Osteocyte (in vitro differentiated cells): ENCODE measurements around the gene SKAP1. TPM values are rescaled to one million over a fixed set of nuclear protein-coding genes. Genes with fewer than 3 reads are reported as not detected.

Experiments
- DNase-seq: peaks from one replicate; pipeline ENCODE4 v3.0.0; 2021; ENCODE audit warnings: mixed read lengths; ENCODE audit not compliant: unreplicated experiment; ENCODE audit errors: extremely low spot score
- H3K27ac Mint-ChIP-seq: one replicate; pipeline ENCODE4 v1.8.0; 2021; ENCODE audit warnings: mild to moderate bottlenecking, mixed read lengths; ENCODE audit not compliant: unreplicated experiment
- H3K27me3 Mint-ChIP-seq: one replicate; pipeline ENCODE4 v1.8.0; 2021; ENCODE audit warnings: mixed read lengths; ENCODE audit not compliant: unreplicated experiment
- H3K36me3 Mint-ChIP-seq: one replicate; pipeline ENCODE4 v1.8.0; 2021; ENCODE audit warnings: mixed read lengths; ENCODE audit not compliant: unreplicated experiment
- H3K4me1 Mint-ChIP-seq: one replicate; pipeline ENCODE4 v1.8.0; 2021; ENCODE audit warnings: mixed read lengths; ENCODE audit not compliant: unreplicated experiment
- H3K4me3 Mint-ChIP-seq: one replicate; pipeline ENCODE4 v1.8.0; 2021; ENCODE audit warnings: mild to moderate bottlenecking, moderate library complexity, mixed read lengths; ENCODE audit not compliant: unreplicated experiment
- H3K9me3 Mint-ChIP-seq: one replicate; pipeline ENCODE4 v1.8.0; 2021; ENCODE audit warnings: mixed read lengths; ENCODE audit not compliant: unreplicated experiment
- total RNA-seq: library from RNA; stranded (reverse); gene quantifications from 2 replicates; pipeline ENCODE4 v1.2.1, GENCODE V29; 2021
- TF ChIP-seq, protein P1 (sequence below): fragments of 200-600 bp; sonication (generic); IDR thresholded peaks from 2 replicates; pipeline ENCODE4 v1.5.0; 2021; ENCODE audit warnings: antibody characterized with exemption, mild to moderate bottlenecking, moderate library complexity

Gene SKAP1
- total RNA-seq, 1 donor from 2014 or later, result not detected

DNA sequence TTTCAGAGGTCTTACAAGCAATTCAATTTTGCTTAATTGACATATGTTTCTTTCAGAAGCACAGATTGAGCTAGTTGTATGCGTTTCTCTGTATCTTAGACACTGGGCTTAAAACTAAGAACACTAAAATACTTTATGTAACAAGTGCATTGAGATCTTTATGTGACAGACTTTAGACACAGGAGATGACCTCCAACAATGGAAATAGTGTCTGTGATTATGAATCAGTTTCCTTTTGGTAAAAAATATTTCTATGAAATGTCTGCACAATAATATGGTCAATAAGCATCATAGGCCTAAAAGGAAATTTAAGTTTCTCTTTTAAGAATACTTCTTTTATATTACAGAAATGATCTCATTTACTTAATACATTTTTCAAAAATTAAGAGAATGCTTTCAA is 153.2 kb downstream of the SKAP1 start:
- H3K27ac Mint-ChIP-seq, result no peak overlapping the region
- H3K27me3 Mint-ChIP-seq, result peaks cover 57% of the 10 kb centered on the region
- H3K4me3 Mint-ChIP-seq, result no peak overlapping the region
- no peaks in the 10 kb centered on the region for H3K9me3 Mint-ChIP-seq
- H3K4me1 Mint-ChIP-seq, result no peaks in the 10 kb centered on the region
- no peak for DNase-seq
- H3K36me3 Mint-ChIP-seq, result no peaks in the 10 kb centered on the region
- TF ChIP-seq, protein P1, sequence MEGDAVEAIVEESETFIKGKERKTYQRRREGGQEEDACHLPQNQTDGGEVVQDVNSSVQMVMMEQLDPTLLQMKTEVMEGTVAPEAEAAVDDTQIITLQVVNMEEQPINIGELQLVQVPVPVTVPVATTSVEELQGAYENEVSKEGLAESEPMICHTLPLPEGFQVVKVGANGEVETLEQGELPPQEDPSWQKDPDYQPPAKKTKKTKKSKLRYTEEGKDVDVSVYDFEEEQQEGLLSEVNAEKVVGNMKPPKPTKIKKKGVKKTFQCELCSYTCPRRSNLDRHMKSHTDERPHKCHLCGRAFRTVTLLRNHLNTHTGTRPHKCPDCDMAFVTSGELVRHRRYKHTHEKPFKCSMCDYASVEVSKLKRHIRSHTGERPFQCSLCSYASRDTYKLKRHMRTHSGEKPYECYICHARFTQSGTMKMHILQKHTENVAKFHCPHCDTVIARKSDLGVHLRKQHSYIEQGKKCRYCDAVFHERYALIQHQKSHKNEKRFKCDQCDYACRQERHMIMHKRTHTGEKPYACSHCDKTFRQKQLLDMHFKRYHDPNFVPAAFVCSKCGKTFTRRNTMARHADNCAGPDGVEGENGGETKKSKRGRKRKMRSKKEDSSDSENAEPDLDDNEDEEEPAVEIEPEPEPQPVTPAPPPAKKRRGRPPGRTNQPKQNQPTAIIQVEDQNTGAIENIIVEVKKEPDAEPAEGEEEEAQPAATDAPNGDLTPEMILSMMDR, result no peak

DNA sequence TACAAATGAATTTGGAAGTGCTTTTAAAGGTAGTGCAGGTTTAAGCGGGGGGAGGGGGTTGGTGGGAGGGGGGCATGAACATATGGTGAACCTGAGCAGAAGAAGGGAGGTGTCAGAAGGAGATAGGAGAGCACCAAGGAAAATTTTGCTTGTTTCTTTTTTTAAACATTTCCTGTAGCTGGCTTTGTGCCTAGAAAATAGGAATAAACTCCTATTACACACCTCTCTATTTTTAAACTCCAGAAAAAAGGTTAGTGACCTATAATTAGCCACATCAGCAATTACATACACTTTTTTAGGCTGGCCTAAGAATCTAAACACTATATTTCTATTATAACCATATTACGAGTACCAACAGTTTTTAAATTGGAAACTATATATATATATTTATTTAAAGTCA is 159.1 kb downstream of the SKAP1 start:
- TF ChIP-seq, protein P1, result no peak
- Mint-ChIP-seq H3K4me1 (no peaks in the 10 kb centered on the region), H3K27ac (no peak overlapping the region), H3K27me3 (peaks cover 55% of the 10 kb centered on the region), H3K4me3 (no peak overlapping the region), H3K36me3 (no peaks in the 10 kb centered on the region), H3K9me3 (no peaks in the 10 kb centered on the region)
- no peak for DNase-seq

- TF ChIP-seq, protein P1, result no peak
- no peak for DNase-seq
- H3K27me3 Mint-ChIP-seq, result peaks cover 58% of the 10 kb centered on the region
- H3K4me3 Mint-ChIP-seq, result no peak overlapping the region
- H3K9me3 Mint-ChIP-seq, result no peaks in the 10 kb centered on the region
- H3K4me1 Mint-ChIP-seq, result no peaks in the 10 kb centered on the region
- H3K36me3 Mint-ChIP-seq, result no peaks in the 10 kb centered on the region
- H3K27ac Mint-ChIP-seq, result no peak overlapping the region
Measured at GRCh38 chr17:48269209-48269608, 160.8 kb downstream of the SKAP1 start.

- Mint-ChIP-seq H3K9me3 (no peaks in the 10 kb centered on the region), H3K27me3 (peaks cover 75% of the 10 kb centered on the region), H3K4me1 (no peaks in the 10 kb centered on the region), H3K4me3 (no peak overlapping the region), H3K36me3 (no peaks in the 10 kb centered on the region), H3K27ac (no peak overlapping the region)
- TF ChIP-seq, protein P1, result no peak
- DNase-seq, result no peak
Measured at GRCh38 chr17:48263731-48264035, 166.3 kb downstream of the SKAP1 start.

DNA sequence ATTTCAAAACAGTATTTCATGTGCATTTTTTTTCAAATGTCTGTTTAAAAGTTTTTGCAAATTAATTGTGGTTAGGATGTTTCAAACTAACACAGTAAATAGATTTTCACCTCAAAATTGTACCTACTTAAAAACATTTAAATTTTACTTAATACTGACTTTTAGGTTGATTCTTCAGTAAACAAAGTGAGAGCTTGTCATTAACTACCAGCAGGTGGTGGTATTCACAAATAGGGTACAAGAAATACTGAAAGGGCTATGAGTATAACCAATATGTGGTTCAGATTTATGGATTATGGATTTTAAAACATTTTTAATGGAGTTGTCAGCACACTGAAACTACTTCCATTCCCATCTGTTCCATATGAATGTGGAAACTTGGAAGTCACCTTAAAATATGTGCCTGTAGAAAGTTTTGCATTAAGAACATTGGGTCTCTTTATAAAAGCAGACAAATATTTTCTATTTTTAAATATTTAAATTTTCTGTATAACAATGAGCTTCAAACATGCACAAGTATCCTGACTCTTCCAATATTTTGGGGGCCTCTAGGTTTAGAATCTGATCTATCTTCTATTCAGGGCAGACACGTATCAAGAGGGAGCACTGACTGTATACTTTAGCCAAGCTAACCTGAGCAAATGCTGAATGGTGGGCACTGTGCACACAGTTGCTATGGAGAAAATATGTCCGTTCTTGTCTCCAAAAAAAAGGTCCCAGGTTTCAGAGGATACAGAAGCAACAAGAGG is 166.9 kb downstream of the SKAP1 start:
- no peaks in the 10 kb centered on the region for H3K4me1 Mint-ChIP-seq
- DNase-seq, result no peak
- TF ChIP-seq, protein P1, result peak; percentile 38
- no peaks in the 10 kb centered on the region for H3K36me3 Mint-ChIP-seq
- no peak overlapping the region for H3K4me3 Mint-ChIP-seq
- no peak overlapping the region for H3K27ac Mint-ChIP-seq
- H3K27me3 Mint-ChIP-seq, result peaks cover 78% of the 10 kb centered on the region
- no peaks in the 10 kb centered on the region for H3K9me3 Mint-ChIP-seq
